ENCODE data around the gene KCNK10. TPM values are rescaled to one million over a fixed set of nuclear protein-coding genes. Genes with fewer than 3 reads are reported as not detected.
A peak's percentile ranks its signal among the peaks of the same experiment; 100 is the strongest.

Gene KCNK10
- total RNA-seq, 1 donor from 2014 or later: 0.24 TPM

DNA sequence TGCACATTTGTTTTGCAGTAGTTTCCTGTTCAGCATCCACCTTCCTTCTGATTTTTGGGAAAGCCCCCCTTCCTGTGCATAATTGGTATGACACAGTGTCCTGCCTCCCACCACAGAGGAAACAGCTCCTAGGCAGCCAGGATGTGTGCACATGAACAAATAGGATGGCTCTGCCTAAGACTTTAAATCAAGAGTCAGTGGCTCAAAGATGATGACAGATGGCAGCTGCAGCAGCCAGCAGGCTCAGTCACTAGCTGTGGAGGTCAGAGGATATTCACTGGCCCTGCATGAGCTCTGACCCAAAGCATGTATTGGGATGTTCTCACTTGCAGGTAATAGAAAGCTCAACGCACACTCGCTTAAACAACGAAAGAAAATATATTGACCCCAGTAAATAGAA lies 90.3 kb downstream of the KCNK10 start:
- no peak overlapping the region for H3K4me3 Mint-ChIP-seq (ENCODE audit: low read depth)
- no peak overlapping the region for H3K27ac Mint-ChIP-seq
- peaks cover 3% of the 10 kb centered on the region for H3K36me3 Mint-ChIP-seq (ENCODE audit: insufficient read depth)
- TF ChIP-seq, protein P1, sequence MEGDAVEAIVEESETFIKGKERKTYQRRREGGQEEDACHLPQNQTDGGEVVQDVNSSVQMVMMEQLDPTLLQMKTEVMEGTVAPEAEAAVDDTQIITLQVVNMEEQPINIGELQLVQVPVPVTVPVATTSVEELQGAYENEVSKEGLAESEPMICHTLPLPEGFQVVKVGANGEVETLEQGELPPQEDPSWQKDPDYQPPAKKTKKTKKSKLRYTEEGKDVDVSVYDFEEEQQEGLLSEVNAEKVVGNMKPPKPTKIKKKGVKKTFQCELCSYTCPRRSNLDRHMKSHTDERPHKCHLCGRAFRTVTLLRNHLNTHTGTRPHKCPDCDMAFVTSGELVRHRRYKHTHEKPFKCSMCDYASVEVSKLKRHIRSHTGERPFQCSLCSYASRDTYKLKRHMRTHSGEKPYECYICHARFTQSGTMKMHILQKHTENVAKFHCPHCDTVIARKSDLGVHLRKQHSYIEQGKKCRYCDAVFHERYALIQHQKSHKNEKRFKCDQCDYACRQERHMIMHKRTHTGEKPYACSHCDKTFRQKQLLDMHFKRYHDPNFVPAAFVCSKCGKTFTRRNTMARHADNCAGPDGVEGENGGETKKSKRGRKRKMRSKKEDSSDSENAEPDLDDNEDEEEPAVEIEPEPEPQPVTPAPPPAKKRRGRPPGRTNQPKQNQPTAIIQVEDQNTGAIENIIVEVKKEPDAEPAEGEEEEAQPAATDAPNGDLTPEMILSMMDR (IDR thresholded peaks at IDR 0.05; ENCODE audit: unreplicated experiment): no peak
- H3K27me3 Mint-ChIP-seq: no peaks in the 10 kb centered on the region
- H3K9me3 Mint-ChIP-seq (ENCODE audit: low read depth): peaks cover 7% of the 10 kb centered on the region
- H3K4me1 Mint-ChIP-seq (ENCODE audit: low read depth): peaks cover 5% of the 10 kb centered on the region
- DNase-seq (ENCODE audit: low spot score, unreplicated experiment): no peak

DNA sequence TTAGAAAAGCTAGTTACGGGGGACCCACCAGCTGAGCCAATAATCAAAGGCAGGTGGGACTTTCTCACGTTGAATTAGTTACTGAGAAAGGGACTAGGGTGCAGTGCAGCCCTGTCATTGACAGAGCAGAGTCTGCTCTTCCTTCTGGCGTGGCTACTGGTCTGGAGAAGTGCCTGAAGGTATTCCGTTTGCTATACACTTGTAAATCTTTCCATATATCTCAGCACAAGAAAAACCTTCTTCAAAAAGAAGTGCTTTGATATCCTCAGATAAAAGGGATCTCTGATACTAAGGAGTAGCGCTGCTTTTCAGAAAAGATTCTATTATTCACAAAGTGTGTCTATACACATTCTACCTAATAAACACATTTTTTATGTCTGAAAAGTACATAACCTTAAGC lies 91.5 kb downstream of the KCNK10 start:
- Mint-ChIP-seq H3K36me3 (ENCODE audit: insufficient read depth) (peaks cover 3% of the 10 kb centered on the region), H3K27me3 (no peaks in the 10 kb centered on the region), H3K27ac (peak overlapping the region; percentile 37), H3K4me3 (ENCODE audit: low read depth) (no peak overlapping the region), H3K9me3 (ENCODE audit: low read depth) (peaks cover 7% of the 10 kb centered on the region), H3K4me1 (ENCODE audit: low read depth) (peaks cover 5% of the 10 kb centered on the region)
- no peak for DNase-seq (ENCODE audit: low spot score, unreplicated experiment)
- TF ChIP-seq, protein P1 (IDR thresholded peaks at IDR 0.05; ENCODE audit: unreplicated experiment): no peak

DNA sequence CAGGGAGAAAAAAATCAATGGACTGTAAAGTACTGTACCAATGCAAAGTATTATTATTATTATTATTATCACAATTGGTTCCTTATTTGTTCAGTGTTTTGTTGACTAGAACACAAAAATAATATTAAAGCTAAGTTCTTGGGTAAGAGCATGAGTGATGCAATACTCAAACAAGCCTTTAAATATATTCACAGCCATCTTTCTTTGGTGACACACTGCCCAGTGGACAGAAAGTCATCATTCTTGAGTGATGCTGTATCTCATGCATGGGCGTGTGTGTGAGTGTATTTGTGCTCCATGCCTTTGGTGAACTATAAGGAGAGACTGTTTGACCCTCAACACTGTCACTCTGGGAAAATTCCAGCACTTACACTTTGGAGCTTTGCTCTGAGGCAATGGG lies 93.6 kb downstream of the KCNK10 start:
- H3K4me1 Mint-ChIP-seq (ENCODE audit: low read depth): peaks cover 5% of the 10 kb centered on the region
- no peak for DNase-seq (ENCODE audit: low spot score, unreplicated experiment)
- no peak overlapping the region for H3K27ac Mint-ChIP-seq
- H3K36me3 Mint-ChIP-seq (ENCODE audit: insufficient read depth): no peaks in the 10 kb centered on the region
- TF ChIP-seq, protein P1 (IDR thresholded peaks at IDR 0.05; ENCODE audit: unreplicated experiment): no peak
- no peak overlapping the region for H3K4me3 Mint-ChIP-seq (ENCODE audit: low read depth)
- H3K9me3 Mint-ChIP-seq (ENCODE audit: low read depth): no peaks in the 10 kb centered on the region
- no peaks in the 10 kb centered on the region for H3K27me3 Mint-ChIP-seq

DNA sequence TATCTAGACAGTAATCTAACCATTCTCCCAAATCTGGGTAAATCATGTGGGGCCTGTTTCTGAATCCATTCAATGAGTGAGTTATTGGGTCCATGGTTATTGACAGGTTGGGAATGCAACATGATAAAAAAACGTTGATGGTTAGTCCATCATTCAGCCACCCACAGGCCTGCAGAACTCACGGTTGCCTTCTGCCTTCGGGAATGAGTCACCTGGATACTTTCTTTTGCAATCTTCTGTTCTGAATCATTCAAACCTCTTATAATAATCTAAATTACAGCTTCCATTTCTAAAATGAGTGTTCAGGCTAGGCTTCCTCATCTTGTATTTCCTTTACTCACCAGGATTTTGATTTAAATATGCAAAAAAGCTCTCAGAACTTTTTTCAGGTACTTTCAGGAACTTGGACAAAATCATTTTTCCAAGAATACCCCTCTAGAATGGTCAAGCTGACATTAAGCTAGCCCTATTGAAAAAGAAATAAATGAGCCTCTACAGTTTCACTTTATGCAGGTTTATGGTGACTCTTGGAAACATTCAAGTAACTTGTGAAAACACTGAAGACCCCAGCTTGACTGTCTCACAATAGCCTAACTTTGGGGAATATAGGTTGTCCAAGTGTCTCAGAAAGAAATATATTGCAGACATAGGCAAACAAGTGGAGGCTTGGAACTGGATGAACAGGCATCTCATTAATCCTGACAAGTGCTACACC lies 94.4 kb downstream of the KCNK10 start:
- Mint-ChIP-seq H3K4me3 (ENCODE audit: low read depth) (no peak overlapping the region), H3K36me3 (ENCODE audit: insufficient read depth) (peaks cover under 1% of the 10 kb centered on the region), H3K4me1 (ENCODE audit: low read depth) (peaks cover 1% of the 10 kb centered on the region), H3K27ac (no peak overlapping the region), H3K9me3 (ENCODE audit: low read depth) (peaks cover 1% of the 10 kb centered on the region), H3K27me3 (no peaks in the 10 kb centered on the region)
- DNase-seq (ENCODE audit: low spot score, unreplicated experiment): no peak
- TF ChIP-seq, protein P1 (IDR thresholded peaks at IDR 0.05; ENCODE audit: unreplicated experiment): no peak

DNA sequence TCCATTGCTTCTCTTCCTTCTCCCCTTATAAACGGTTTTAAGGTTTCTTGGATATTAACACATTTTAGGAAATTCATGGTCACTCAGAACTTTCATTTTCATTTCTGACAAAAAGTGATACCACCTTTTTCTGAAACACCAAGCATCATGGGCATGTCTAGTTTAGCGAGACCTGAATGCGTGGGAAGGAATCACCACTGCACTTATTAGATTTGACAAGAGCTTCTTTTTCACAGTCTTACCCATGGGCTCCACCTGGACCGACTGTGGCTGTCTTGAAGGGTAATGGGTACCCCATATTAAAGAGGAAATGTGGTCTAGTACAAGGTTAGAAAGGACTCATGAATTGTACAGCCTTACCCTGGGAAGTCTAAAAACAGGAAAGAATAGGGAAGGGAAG lies 95.4 kb downstream of the KCNK10 start:
- no peak overlapping the region for H3K27ac Mint-ChIP-seq
- no peaks in the 10 kb centered on the region for H3K27me3 Mint-ChIP-seq
- no peak for DNase-seq (ENCODE audit: low spot score, unreplicated experiment)
- H3K9me3 Mint-ChIP-seq (ENCODE audit: low read depth): peaks cover 10% of the 10 kb centered on the region
- TF ChIP-seq, protein P1 (IDR thresholded peaks at IDR 0.05; ENCODE audit: unreplicated experiment): no peak
- peaks cover 4% of the 10 kb centered on the region for H3K36me3 Mint-ChIP-seq (ENCODE audit: insufficient read depth)
- H3K4me1 Mint-ChIP-seq (ENCODE audit: low read depth): no peaks in the 10 kb centered on the region
- no peak overlapping the region for H3K4me3 Mint-ChIP-seq (ENCODE audit: low read depth)

Measured in progenitor cell of endocrine pancreas (in vitro differentiated cells).